ENCODE data around the gene SIPA1L2. TPM values are rescaled to one million over a fixed set of nuclear protein-coding genes. Genes with fewer than 3 reads are reported as not detected.

The SIPA1L2 gene
- total RNA-seq, 1 donor from 2014 or later, result 45.6 TPM

DNA sequence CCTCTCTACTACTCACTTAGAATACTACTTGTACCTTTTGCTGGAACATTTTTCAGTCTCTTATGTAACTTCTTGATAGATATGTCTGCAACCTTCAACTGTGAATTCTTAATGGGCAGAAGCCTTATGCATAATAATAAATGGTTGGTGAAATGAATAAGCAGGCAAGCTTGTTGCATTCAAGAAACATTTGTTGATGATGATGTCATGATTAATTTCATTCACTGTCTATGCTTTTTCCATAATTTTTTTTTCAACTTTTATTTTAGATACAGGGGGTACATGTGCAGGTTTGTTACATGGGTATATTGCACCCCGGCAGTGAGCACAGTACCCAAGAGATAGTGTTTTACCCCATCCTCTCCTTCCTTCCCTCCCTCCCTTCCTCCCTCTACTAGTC is 48.0 kb downstream of the SIPA1L2 start:
- Mint-ChIP-seq H3K27ac (no peak overlapping the region), H3K9me3 (no peaks in the 10 kb centered on the region), H3K36me3 (peaks cover 9% of the 10 kb centered on the region), H3K4me1 (ENCODE audit: unreplicated experiment) (peaks cover 2% of the 10 kb centered on the region), H3K27me3 (no peaks in the 10 kb centered on the region), H3K4me3 (no peak overlapping the region)
- no peak for DNase-seq (ENCODE audit: extremely low spot score, unreplicated experiment)
- TF ChIP-seq, protein P1, sequence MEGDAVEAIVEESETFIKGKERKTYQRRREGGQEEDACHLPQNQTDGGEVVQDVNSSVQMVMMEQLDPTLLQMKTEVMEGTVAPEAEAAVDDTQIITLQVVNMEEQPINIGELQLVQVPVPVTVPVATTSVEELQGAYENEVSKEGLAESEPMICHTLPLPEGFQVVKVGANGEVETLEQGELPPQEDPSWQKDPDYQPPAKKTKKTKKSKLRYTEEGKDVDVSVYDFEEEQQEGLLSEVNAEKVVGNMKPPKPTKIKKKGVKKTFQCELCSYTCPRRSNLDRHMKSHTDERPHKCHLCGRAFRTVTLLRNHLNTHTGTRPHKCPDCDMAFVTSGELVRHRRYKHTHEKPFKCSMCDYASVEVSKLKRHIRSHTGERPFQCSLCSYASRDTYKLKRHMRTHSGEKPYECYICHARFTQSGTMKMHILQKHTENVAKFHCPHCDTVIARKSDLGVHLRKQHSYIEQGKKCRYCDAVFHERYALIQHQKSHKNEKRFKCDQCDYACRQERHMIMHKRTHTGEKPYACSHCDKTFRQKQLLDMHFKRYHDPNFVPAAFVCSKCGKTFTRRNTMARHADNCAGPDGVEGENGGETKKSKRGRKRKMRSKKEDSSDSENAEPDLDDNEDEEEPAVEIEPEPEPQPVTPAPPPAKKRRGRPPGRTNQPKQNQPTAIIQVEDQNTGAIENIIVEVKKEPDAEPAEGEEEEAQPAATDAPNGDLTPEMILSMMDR (conservative IDR thresholded peaks at IDR 0.05), result no peak

Other genes starting within 250 kb of the SIPA1L2 start
- 2.0 and 3.2 TPM in 2 replicates for gene MAP10, start 175.3 kb upstream of the SIPA1L2 start, total RNA-seq (ENCODE audit: low replicate concordance)

All from type B pancreatic cell (in vitro differentiated cells).